ENCODE data around the gene UCN. TPM values are rescaled to one million over a fixed set of nuclear protein-coding genes. Genes with fewer than 3 reads are reported as not detected.

The UCN gene
- total RNA-seq, 1 experiment from 2014 or later: 1.5 TPM

DNA sequence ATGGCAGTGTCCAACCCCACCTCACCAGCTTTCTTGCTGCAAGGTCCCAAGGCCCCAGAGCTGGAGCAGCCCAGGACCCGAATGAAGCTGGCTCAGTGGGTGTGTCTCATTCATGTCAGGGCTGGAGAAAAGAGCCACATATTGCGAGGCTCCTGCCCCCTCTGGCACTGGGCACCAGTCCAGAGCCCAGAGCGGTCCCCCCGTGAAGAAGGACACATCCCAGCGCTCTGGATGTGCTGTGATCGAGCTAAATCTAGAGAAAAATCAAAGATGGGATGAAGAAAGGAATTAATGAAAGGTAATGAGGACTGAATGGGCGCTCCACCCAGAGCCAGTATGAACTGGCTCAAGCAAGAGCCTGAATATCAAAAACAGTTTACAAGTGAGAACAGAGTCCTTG lies 27.9 kb upstream of the UCN start:
- no peaks in the 10 kb centered on the region for H3K27me3 Mint-ChIP-seq (ENCODE audit: low read depth)
- Histone ChIP-seq H2BK120ac (ENCODE audit: low read depth, low read length, poor library complexity, severe bottlenecking) (no peak overlapping the region), H2BK15ac (ENCODE audit: low read depth, low read length) (no peak overlapping the region), H3K79me2 (ENCODE audit: insufficient read depth, low read length) (no peaks in the 10 kb centered on the region), H3T11ph (ENCODE audit: low read length) (no peak overlapping the region), H3K14ac (ENCODE audit: insufficient read depth, low read length) (no peak overlapping the region), H4K20me1 (ENCODE audit: control insufficient read depth, insufficient read depth, insufficient read length) (no peaks in the 10 kb centered on the region), H3K56ac (ENCODE audit: insufficient read length, low read depth, low read length) (no peak overlapping the region), H3K79me1 (ENCODE audit: insufficient read depth, low read depth, low read length, poor library complexity, severe bottlenecking) (no peaks in the 10 kb centered on the region), H2BK12ac (ENCODE audit: insufficient read length, low read depth, low read length) (no peak overlapping the region), H2BK20ac (ENCODE audit: low read depth, low read length, poor library complexity, severe bottlenecking) (no peak overlapping the region), H4K8ac (replicated peaks; ENCODE audit: insufficient read length, low read depth, low read length) (no peak overlapping the region), H3K4me1 (ENCODE audit: insufficient read depth, low read length) (no peaks in the 10 kb centered on the region), H2BK5ac (ENCODE audit: insufficient read length, low read length) (no peak overlapping the region), H3K27ac (ENCODE audit: insufficient read length, low read depth, low read length) (no peak overlapping the region), H3K4ac (ENCODE audit: low read depth, low read length) (no peak overlapping the region), H4K5ac (ENCODE audit: insufficient read length, low read depth, low read length) (no peak overlapping the region), H2AFZ (ENCODE audit: low read length) (no peak overlapping the region), H3K18ac (ENCODE audit: insufficient read length, low read depth, low read length) (no peak overlapping the region), H2AK5ac (ENCODE audit: insufficient read length, low read length) (no peak overlapping the region), H3K9ac (ENCODE audit: extremely low read depth, insufficient read length, low read length) (no peak overlapping the region), H3K9me3 (ENCODE audit: control insufficient read depth, low read depth, low read length) (no peaks in the 10 kb centered on the region), H3K4me2 (ENCODE audit: insufficient read depth, insufficient read length, low read length) (no peak overlapping the region), H4K91ac (ENCODE audit: insufficient read length, low read depth, low read length) (no peak overlapping the region), H3K23me2 (ENCODE audit: insufficient read length, low read depth, low read length, poor library complexity, severe bottlenecking) (no peaks in the 10 kb centered on the region), H3K23ac (ENCODE audit: insufficient read length, low read depth, low read length) (no peak overlapping the region), H3K27me3 (ENCODE audit: insufficient read depth, low read length) (no peaks in the 10 kb centered on the region)
- H3K27ac Mint-ChIP-seq: no peak overlapping the region
- H3K4me3 Mint-ChIP-seq: no peak overlapping the region
- TF ChIP-seq, protein P1, sequence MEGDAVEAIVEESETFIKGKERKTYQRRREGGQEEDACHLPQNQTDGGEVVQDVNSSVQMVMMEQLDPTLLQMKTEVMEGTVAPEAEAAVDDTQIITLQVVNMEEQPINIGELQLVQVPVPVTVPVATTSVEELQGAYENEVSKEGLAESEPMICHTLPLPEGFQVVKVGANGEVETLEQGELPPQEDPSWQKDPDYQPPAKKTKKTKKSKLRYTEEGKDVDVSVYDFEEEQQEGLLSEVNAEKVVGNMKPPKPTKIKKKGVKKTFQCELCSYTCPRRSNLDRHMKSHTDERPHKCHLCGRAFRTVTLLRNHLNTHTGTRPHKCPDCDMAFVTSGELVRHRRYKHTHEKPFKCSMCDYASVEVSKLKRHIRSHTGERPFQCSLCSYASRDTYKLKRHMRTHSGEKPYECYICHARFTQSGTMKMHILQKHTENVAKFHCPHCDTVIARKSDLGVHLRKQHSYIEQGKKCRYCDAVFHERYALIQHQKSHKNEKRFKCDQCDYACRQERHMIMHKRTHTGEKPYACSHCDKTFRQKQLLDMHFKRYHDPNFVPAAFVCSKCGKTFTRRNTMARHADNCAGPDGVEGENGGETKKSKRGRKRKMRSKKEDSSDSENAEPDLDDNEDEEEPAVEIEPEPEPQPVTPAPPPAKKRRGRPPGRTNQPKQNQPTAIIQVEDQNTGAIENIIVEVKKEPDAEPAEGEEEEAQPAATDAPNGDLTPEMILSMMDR (conservative IDR thresholded peaks at IDR 0.05): no peak
- DNase-seq: no peak
- whole genome bisulfite sequencing (ENCODE audit: extremely low coverage, insufficient read length, low lambda C conversion rate): no CpG with 5 or more reads among the region's 7 CpGs
- peaks cover 41 to 79% (median 70%) of the 10 kb centered on the region in 3 experiments for H3K36me3 Mint-ChIP-seq (ENCODE audit: insufficient read depth in 1 of 3, low read depth in 3 of 3)
- H3K9me3 Mint-ChIP-seq: no peaks in the 10 kb centered on the region
- H3K4me1 Mint-ChIP-seq: no peaks in the 10 kb centered on the region

All from H9 (cell line).